SU-DHL-6 (cell line): ENCODE results near the gene TC2N.

Source experiments
- H2AFZ ChIP-seq: fragments of 200-600 bp; sonication (generic); 2 replicates; pipeline ENCODE4 v1.6.1; 2014; ENCODE audit warnings: low read depth, mild to moderate bottlenecking, moderate library complexity, mixed read lengths, antibody characterized with exemption, low read length; ENCODE audit not compliant: severe bottlenecking
- H3F3A ChIP-seq: fragments of 200-600 bp; shearing (Covaris generic); 2 replicates; pipeline ENCODE4 v1.6.0; 2016; ENCODE audit warnings: antibody characterized with exemption, mild to moderate bottlenecking; ENCODE audit not compliant: insufficient read depth
- H3K27ac ChIP-seq: fragments of 200-600 bp; sonication (generic); 2 replicates; pipeline ENCODE4 v1.5.1; 2016; ENCODE audit warnings: low read depth, mild to moderate bottlenecking, low read length, moderate library complexity, mixed read lengths
- H3K27me3 ChIP-seq: fragments of 200-600 bp; sonication (generic), shearing (Covaris generic); 2 replicates; pipeline ENCODE4 v1.6.0; 2014; ENCODE audit warnings: mild to moderate bottlenecking, low read length
- H3K36me3 ChIP-seq: fragments of 200-600 bp; sonication (generic); 2 replicates; pipeline ENCODE4 v1.6.1; 2014; ENCODE audit warnings: mild to moderate bottlenecking, low read length, mixed read lengths
- H3K4me2 ChIP-seq: fragments of 300-600, 200-600 bp; shearing (Covaris generic), sonication (generic); 2 replicates; pipeline ENCODE4 v1.6.0; 2014; ENCODE audit warnings: low read length, low read depth, mild to moderate bottlenecking; ENCODE audit not compliant: poor library complexity, severe bottlenecking
- H3K4me3 ChIP-seq: fragments of 200-600 bp; sonication (generic); 2 replicates; pipeline ENCODE4 v1.5.1; 2014; ENCODE audit warnings: antibody characterized with exemption, low read length, mild to moderate bottlenecking, mixed read lengths; ENCODE audit not compliant: insufficient read depth, poor library complexity, severe bottlenecking
- H3K79me2 ChIP-seq: fragments of 200-600 bp; sonication (generic); 2 replicates; pipeline ENCODE4 v1.6.1; 2014; ENCODE audit warnings: mild to moderate bottlenecking, low read length, moderate library complexity; ENCODE audit not compliant: insufficient read depth
- H3K9ac ChIP-seq: fragments of 200-600 bp; sonication (generic); 2 replicates; pipeline ENCODE4 v1.7.0; 2014; ENCODE audit warnings: mild to moderate bottlenecking, low read length
- H3K9me2 ChIP-seq: fragments of 200-600 bp; sonication (generic); replicated peaks from 2 replicates; pipeline ENCODE4 v1.6.1; 2014; ENCODE audit warnings: low read length; ENCODE audit not compliant: insufficient read depth
- H3K9me3 ChIP-seq: fragments of 200-600 bp; sonication (generic); 2 replicates; pipeline ENCODE4 v1.6.1; 2014; ENCODE audit warnings: low read length, mixed read lengths; ENCODE audit not compliant: insufficient read depth
- H4K20me1 ChIP-seq: fragments of 200-600 bp; sonication (generic); 2 replicates; pipeline ENCODE4 v1.6.1; 2014; ENCODE audit warnings: low read depth, mild to moderate bottlenecking, antibody characterized with exemption, low read length, moderate library complexity, mixed read lengths
- CTCF ChIP-seq: fragments of 200-600 bp; sonication (generic); IDR thresholded peaks from one replicate; pipeline ENCODE4 v1.5.1; 2017; ENCODE audit warnings: antibody characterized with exemption, mild to moderate bottlenecking, low read length, moderate library complexity; ENCODE audit not compliant: insufficient read depth, poor library complexity, severe bottlenecking
- EZH2phosphoT487 ChIP-seq: fragments of 200-600 bp; sonication (generic), shearing (Covaris generic); conservative IDR thresholded peaks from 2 replicates; pipeline ENCODE4 v1.6.1; 2018; ENCODE audit warnings: mild to moderate bottlenecking, antibody characterized with exemption, low read length, moderate library complexity, mixed read lengths

TC2N gene

DNA sequence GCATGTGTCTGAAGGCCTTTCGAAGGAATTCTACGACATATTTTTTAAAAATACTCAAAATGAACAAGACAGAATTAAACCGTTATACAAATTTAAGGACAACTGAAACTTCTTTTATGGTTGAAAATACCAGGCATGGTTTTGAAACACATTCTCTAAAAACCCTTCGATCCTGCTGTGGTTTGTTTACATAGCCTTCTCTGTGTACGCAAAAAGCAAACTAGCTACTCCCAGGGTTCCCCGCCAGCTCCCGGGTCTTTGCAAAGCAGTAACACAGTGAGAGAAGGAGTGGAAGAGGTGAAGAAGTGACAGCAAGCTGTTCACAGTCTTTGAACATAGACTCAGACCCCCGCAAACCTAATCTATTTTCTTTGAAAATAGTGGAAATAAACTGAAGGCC lies 2.2 kb upstream of the TC2N start:
- Histone ChIP-seq H3K9ac (no peak overlapping the region), H3K79me2 (no peaks in the 10 kb centered on the region), H3K9me2 (no peaks in the 10 kb centered on the region), H3K9me3 (no peaks in the 10 kb centered on the region), H3K27ac (no peak overlapping the region), H4K20me1 (no peaks in the 10 kb centered on the region), H3K4me2 (no peak overlapping the region), H3K27me3 (no peaks in the 10 kb centered on the region), H2AFZ (no peak overlapping the region), H3K4me3 (no peak overlapping the region), H3F3A (no peaks in the 10 kb centered on the region), H3K36me3 (no peaks in the 10 kb centered on the region)
- TF ChIP-seq CTCF (no peak), EZH2phosphoT487 (no peak)

DNA sequence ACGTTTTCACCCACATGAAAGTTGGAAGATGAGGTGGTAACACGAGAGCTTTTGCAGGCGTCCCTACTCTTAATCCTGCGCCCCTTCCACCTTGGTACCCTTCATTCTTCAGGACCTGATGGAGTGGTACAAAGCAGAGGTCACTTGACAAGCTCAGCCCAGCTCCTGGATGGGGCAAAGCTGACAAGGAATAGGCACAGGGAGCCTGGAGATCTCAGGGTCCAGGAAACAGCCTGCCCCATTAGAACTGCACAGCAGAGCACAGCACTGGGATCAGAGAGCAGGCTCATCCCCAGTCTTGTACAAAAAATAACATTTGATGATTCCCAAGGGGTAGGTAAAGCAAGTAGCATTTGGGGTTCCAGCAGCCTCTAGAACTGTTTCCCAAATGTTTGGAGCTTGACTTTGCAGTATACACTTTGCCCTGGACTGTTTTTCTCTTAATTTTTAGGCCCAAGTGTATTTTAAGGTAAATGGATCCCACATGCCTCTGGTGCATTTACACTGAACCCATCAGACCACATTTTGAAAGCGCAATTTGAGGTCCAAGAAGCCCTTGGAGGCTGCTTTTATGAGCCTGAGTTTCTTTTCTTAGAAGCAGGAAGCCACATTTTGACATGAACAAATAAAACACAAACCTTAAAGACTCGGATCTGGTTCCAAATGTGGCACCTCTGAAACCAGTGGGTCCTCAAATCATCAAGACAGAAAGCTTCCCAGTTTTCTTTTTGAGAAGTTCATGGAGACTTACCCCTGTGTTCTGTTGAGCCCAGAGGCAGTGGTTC lies 633 bp downstream of the TC2N start:
- H2AFZ ChIP-seq = no peak overlapping the region
- no peaks in the 10 kb centered on the region for H3K9me3 ChIP-seq
- no peaks in the 10 kb centered on the region for H3K9me2 ChIP-seq
- H3K9ac ChIP-seq = no peak overlapping the region
- H3K27ac ChIP-seq = no peak overlapping the region
- H3F3A ChIP-seq = no peaks in the 10 kb centered on the region
- no peaks in the 10 kb centered on the region for H3K36me3 ChIP-seq
- no peak overlapping the region for H3K4me3 ChIP-seq
- H4K20me1 ChIP-seq = no peaks in the 10 kb centered on the region
- H3K27me3 ChIP-seq = no peaks in the 10 kb centered on the region
- no peak overlapping the region for H3K4me2 ChIP-seq
- TF ChIP-seq CTCF = no peak
- TF ChIP-seq EZH2phosphoT487 = no peak
- H3K79me2 ChIP-seq = no peaks in the 10 kb centered on the region

GRCh38 chr14:91866061-91866460 lies 1.3 kb downstream of the TC2N start:
- Histone ChIP-seq H3K4me3 (no peak overlapping the region), H3K27ac (no peak overlapping the region), H4K20me1 (no peaks in the 10 kb centered on the region), H3K9me3 (no peaks in the 10 kb centered on the region), H2AFZ (no peak overlapping the region), H3F3A (no peaks in the 10 kb centered on the region), H3K4me2 (no peak overlapping the region), H3K27me3 (no peaks in the 10 kb centered on the region), H3K9me2 (no peaks in the 10 kb centered on the region), H3K9ac (no peak overlapping the region), H3K79me2 (no peaks in the 10 kb centered on the region), H3K36me3 (no peaks in the 10 kb centered on the region)
- TF ChIP-seq CTCF (no peak), EZH2phosphoT487 (no peak)
